ENCODE measurements around the gene ZIK1. TPM values are rescaled to one million over a fixed set of nuclear protein-coding genes. Genes with fewer than 3 reads are reported as not detected.

ZIK1 gene
- total and polyA plus RNA-seq, 3 donors from 2014 or later, result 8.9 to 21.7 (median 15.1) TPM

GRCh38 chr19:57563547-57563946, 20.4 kb upstream of the ZIK1 start:
- DNase-seq, result no peak
- no peak overlapping the region for H3K4me3 ChIP-seq
- H3K36me3 ChIP-seq (ENCODE audit: low read depth, missing control alignments), result no peaks in the 10 kb centered on the region
- 79 to 100% methylated on average over 1 of the region's 1 CpG for WGBS, 2 donors
- H3K4me1 ChIP-seq, result peaks cover 8% of the 10 kb centered on the region
- intact Hi-C loops (cut with DNase I; ENCODE audit: low total_unique reads), result no loop called here
- no peak for TF ChIP-seq POLR2A (IDR thresholded peaks at IDR 0.05)
- no peak for TF ChIP-seq CTCF (IDR thresholded peaks at IDR 0.05)
- peaks cover 5% of the 10 kb centered on the region for H3K9me3 ChIP-seq
- H3K27ac ChIP-seq, result no peak overlapping the region
- H3K27me3 ChIP-seq, result no peaks in the 10 kb centered on the region

GRCh38 chr19:57566396-57567265, 17.3 kb upstream of the ZIK1 start:
- no peak for DNase-seq
- no peaks in the 10 kb centered on the region for H3K4me1 ChIP-seq
- no peak for TF ChIP-seq POLR2A (IDR thresholded peaks at IDR 0.05)
- no peak for TF ChIP-seq CTCF (IDR thresholded peaks at IDR 0.05)
- no peak overlapping the region for H3K27ac ChIP-seq
- no peak overlapping the region for H3K4me3 ChIP-seq
- H3K27me3 ChIP-seq, result no peaks in the 10 kb centered on the region
- intact Hi-C loops (cut with DNase I; ENCODE audit: low total_unique reads), result no loop called here
- peaks cover 5% of the 10 kb centered on the region for H3K9me3 ChIP-seq
- WGBS, 2 donors, result 50 to 53% methylated on average over 7 of the region's 7 CpGs
- H3K36me3 ChIP-seq (ENCODE audit: low read depth, missing control alignments), result no peaks in the 10 kb centered on the region

GRCh38 chr19:57570707-57571106, 13.2 kb upstream of the ZIK1 start:
- intact Hi-C loops (cut with DNase I; ENCODE audit: low total_unique reads), result no loop called here
- TF ChIP-seq POLR2A (IDR thresholded peaks at IDR 0.05) (no peak), CTCF (IDR thresholded peaks at IDR 0.05) (no peak)
- H3K4me1 ChIP-seq, result no peaks in the 10 kb centered on the region
- no peak overlapping the region for H3K27ac ChIP-seq
- H3K36me3 ChIP-seq (ENCODE audit: low read depth, missing control alignments), result no peaks in the 10 kb centered on the region
- no peak for DNase-seq
- no peaks in the 10 kb centered on the region for H3K27me3 ChIP-seq
- H3K4me3 ChIP-seq, result no peak overlapping the region
- H3K9me3 ChIP-seq, result peaks cover 5% of the 10 kb centered on the region

GRCh38 chr19:57572415-57572947, 11.5 kb upstream of the ZIK1 start:
- Histone ChIP-seq H3K9me3 (no peaks in the 10 kb centered on the region), H3K4me3 (no peak overlapping the region), H3K36me3 (ENCODE audit: low read depth, missing control alignments) (no peaks in the 10 kb centered on the region), H3K27ac (no peak overlapping the region), H3K27me3 (no peaks in the 10 kb centered on the region), H3K4me1 (no peaks in the 10 kb centered on the region)
- WGBS, 2 donors, result 97 to 98% methylated on average over 3 of the region's 3 CpGs
- intact Hi-C loops (cut with DNase I; ENCODE audit: low total_unique reads), result no loop called here
- no peak for TF ChIP-seq POLR2A (IDR thresholded peaks at IDR 0.05)
- TF ChIP-seq CTCF (IDR thresholded peaks at IDR 0.05), result no peak
- DNase-seq, result no peak

- H3K36me3 ChIP-seq (ENCODE audit: low read depth, missing control alignments), result no peaks in the 10 kb centered on the region
- no peaks in the 10 kb centered on the region for H3K9me3 ChIP-seq
- TF ChIP-seq CTCF (IDR thresholded peaks at IDR 0.05), result no peak
- no peak for TF ChIP-seq POLR2A (IDR thresholded peaks at IDR 0.05)
- peaks cover 5% of the 10 kb centered on the region for H3K4me1 ChIP-seq
- no peaks in the 10 kb centered on the region for H3K27me3 ChIP-seq
- intact Hi-C loops (cut with DNase I; ENCODE audit: low total_unique reads), result no loop called here
- no peak overlapping the region for H3K4me3 ChIP-seq
- H3K27ac ChIP-seq, result no peak overlapping the region
- no peak for DNase-seq
Measured at GRCh38 chr19:57576661-57577060, 7.3 kb upstream of the ZIK1 start.

Data from testis (tissue), 3 donors.